Fibroblast of skin of left quadriceps (primary cell): ENCODE results near the gene ABCD2.
"Not testable (repeated sequence)": the region's sequence is repeated elsewhere in the genome, so short reads cannot be mapped to it uniquely, and the experiment has no call there.

Experiments used
- DNase-seq, 2 experiments: peaks; one replicate each; pipeline ENCODE4 v3.0.0-alpha.2; 2013; ENCODE audit warnings: low read depth in 2 of 2

ABCD2 gene

DNA sequence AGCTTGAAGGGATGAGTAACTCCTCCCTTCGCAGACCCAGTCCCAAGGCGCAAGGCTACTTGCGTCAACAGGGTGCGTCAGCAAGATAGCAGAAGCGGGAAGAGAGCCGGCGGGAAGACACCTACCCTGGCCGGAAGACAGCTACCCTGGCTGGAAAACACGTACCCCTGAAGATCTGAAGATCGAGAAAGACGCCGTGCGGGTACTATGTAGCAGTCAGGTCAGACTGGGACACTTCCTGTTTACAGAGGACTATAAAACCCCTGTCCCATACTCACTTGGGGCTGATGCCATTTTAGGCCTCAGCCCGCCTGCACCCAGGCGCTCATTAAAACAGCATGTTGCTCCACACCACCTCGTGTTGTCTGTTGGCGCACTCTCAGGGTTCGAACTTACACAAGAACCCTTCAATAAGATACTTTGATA, 80.9 kb downstream of the ABCD2 start:
- no peak for DNase-seq

DNA sequence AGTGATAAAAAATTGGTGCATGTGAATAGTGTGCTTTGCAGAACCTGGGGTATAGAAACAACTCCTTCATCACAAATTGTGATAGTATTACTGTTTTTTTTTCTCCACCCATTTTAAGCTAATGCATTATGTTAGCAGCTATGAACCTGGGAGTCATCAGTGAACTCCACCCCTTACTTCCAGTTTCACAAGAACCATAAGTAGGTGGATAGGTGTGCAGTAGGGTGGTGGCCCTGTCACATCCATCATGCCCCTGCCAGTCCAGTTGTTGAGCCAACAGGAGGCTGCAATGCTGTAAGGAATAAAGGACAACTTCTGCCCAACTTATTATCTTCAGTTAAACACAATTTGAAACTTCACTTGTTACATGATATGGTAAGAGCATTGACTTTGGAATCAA, 85.7 kb downstream of the ABCD2 start:
- DNase-seq: no peak

DNA sequence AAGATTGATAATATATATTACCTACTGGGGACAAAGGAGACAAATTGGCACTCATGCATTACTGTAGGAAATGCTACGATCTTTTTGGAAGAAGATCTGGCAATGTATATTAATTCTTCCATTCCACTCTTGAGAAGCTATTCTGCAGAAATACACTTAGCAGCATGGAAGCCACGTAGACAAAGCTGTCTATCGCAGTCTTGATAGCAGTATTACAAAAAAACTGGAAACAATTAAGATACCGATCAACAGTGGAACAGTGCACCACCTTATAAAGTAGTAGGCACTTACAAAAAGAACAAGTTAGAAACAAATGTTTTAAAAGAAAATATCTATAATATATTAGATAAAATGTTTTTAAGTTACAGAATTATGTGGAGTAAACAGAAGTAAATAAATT, 87.2 kb downstream of the ABCD2 start:
- no peak for DNase-seq

DNA sequence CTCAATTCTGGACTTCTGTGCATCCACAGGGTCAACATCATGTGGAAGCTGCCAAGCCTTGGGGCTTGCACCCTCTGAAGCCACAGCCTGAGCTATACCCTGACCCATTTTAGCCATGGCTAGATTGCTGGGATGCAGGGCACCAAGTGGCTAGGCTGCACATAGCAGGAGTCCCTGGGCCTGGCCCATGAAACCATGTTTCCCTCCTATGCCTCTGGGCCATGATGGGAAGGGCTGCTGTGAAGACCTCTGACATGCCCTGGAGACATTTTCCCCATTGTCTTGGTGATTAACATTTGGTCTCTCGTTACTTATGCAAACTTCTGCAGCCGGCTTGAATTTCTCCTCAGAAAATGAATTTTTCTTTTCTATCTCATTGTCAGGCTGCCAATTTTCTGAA, 92.6 kb downstream of the ABCD2 start:
- DNase-seq: no peak

DNA sequence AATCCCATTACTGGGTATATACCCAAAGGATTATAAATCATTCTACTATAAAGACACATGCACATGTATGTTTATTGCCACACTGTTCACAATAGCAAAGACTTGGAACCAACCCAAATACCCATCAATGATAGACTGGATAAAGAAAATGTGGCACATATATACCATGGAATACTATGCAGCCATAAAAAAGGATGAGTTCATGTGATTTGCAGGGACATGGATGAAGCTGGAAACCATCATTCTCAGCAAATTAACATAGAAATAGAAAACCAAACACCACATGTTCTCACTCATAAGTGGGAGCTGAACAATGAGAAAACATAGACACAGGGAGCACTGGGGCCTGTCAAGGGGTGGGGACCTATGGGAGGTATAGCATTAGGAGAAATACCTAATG, 97.4 kb downstream of the ABCD2 start:
- DNase-seq: not testable (repeated sequence)

DNA sequence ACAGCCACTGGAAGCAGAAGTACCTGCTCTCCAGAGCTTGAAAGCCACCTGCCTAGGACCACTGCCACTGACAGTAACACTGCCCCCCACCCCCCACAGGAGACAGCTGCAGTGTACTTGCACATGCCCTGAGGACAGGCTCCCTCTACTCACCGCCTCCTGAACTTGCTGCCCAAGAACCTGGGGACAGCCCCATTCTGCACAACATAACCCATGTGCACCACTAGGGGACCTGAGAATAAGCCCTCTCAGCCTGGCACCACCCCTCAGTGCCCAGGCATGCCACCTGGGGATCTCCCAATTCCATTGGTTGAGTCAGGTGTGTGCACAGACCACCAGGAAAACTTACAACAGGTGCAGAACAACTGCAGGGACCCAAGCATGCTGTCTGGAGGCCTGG, 109.6 kb downstream of the ABCD2 start:
- no peak for DNase-seq

DNA sequence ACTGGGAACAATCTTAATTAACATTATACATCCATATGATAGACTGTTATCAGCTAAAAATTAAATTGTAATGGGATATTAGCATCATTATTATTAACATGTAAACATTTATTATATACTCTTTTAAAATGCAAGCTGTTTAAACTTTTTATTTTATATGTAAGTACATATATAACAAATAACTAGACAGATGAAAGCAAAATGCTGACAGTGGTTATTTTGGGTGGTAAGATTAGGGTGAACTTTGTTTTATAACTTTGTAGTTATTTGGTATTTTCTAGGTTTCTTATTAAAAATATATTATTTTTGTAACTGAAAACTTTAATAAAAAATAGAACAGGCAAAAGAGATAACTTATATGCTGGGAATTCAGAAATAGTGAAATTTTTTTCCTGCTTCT, 114.0 kb downstream of the ABCD2 start:
- no peak for DNase-seq

DNA sequence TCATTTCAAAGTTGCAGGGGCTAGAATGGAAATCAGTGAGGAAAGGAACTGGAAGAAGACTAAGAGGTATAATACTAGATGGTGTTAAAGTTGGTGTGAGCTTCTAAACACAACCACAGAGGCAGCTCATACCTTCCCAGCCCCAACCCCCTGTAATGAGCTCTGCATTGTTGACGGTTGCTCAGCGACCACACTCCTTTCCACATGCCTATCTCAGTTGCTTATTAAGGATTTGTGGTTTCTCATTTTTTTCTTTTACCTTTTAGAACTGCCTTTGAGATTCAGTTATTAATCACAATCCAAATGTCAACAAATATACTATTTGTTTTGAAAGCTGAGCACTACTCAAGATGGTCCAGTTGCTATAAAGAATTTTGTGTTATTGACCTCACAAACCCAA, 114.6 kb downstream of the ABCD2 start:
- DNase-seq: no peak

DNA sequence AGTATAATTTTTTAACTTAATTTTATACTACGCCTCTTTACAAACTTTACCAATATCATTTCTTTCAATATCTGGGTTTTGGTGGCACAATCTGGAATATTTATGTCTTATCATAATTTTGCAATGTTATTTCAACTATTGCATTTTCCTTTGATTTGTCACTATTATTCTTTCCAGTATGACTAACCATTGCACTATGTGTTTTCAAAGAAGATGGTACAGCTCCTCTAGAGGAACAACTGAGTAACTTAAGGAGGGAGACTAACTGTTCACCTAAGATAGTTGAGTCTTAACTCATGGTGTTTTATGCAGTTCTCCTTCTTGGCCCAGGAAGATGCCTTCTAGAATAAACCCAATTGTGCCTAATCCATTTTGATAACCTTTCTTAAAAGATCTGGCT, 116.2 kb downstream of the ABCD2 start:
- DNase-seq: no peak

DNA sequence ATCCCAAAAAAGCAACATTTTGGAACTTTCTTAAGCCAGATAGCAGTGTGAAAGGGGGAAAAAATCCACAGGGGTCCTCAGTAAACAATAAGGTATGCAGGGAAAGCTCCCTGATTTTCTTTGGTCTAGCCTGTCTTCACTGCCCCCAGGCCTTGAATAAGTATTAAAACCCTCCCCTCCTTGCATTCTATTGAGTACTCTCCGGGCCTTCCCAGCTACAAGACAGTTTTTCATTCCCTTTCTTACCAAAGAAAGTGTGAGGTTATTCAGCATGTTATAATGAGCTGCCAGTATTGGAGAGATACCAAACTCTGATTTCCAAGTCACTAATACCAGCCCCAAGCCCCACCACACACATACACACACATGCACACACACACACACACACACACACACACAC, 116.9 kb downstream of the ABCD2 start:
- no peak for DNase-seq
